Vagina (tissue), 2 donors: ENCODE results near the gene DOK7.

ENCODE experiments used
- POLR2A ChIP-seq, 2 donors: fragments of 450-650 bp; IDR thresholded peaks; one replicate each; pipeline ENCODE4 v1.6.1; 2017; ENCODE audit warnings: antibody characterized with exemption in 2 of 2, mild to moderate bottlenecking in 2 of 2, moderate library complexity in 2 of 2
- POLR2AphosphoS5 ChIP-seq, 2 donors: sonication (generic); formaldehyde crosslinking; IDR thresholded peaks; one replicate each; pipeline ENCODE4 v1.9.0; 2017; ENCODE audit warnings: antibody characterized with exemption in 2 of 2, mild to moderate bottlenecking in 2 of 2, low read depth in 1 of 2; ENCODE audit not compliant: insufficient read depth in 1 of 2

- TF ChIP-seq POLR2A (IDR thresholded peaks at IDR 0.05), result no peak
- no peak for TF ChIP-seq POLR2AphosphoS5 (IDR thresholded peaks at IDR 0.05; ENCODE audit: insufficient read depth in 1 of 2, low read depth in 1 of 2)
Measured at GRCh38 chr4:3493720-3494461, 30.8 kb downstream of the DOK7 start.
